HG02571 (cell line): ENCODE results near the gene PLEKHG4.

Source experiments
- ATAC-seq: cut with Tn5 transposase; IDR thresholded peaks from one replicate; pipeline ENCODE4 v1.9.1; 2021; ENCODE audit warnings: mild to moderate bottlenecking, moderate library complexity; ENCODE audit not compliant: unreplicated experiment

Gene PLEKHG4

DNA sequence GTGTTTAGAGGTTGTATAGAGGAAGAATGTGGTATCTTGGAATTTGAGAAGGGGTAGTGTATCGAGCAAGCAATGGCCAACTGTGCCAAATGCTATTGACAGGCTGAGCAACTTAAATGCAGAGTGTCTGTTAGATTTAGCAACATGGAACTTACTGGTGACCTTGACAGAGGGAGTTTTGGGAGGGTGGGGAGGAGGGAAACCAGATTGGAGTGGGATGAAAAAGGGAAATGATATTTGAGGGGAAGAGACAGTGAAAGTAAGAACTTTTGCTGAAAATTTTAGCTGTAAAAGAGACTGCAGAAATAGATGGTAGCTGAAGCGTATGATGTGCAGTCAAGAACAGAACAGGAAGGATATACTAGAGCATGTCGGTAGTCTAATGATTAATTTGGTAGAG, 48.4 kb downstream of the PLEKHG4 start:
- ATAC-seq = no peak

DNA sequence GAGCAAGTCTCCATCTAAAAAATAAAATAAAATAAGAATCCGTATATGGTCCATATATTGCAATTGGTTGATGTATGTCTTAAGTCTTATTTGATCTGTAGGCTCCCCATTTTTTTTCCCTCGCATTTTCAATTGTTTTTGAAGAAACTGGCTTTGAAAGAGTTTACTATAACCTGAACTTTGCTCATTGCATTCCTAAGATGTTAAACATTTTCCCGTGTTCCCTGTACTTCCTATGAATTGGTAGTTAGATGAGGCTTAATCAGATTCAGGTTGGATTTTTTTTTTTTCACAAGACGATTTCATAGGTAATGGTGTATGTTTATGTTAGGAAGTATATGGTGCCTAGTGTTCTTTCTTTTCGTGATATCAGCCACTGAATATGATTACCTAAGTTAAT, 50.6 kb downstream of the PLEKHG4 start:
- ATAC-seq = no peak

DNA sequence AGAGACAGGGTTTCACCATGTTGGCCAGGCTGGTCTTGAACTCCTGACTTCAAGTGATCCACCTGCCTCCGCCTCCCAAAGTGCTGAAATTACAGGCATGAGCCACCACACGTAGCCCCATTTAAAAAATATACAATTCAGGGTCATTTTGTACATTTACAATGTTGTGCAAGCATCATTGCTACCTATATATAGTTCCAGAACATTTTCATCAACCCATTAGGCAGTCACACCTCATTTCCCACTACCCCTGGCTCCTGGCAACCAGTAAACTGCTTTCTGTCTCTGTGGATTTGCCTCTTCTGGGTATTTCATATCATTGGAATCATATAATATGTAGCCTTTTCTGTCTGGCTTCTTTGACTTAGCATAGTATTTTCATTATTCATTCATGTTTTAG, 54.0 kb downstream of the PLEKHG4 start:
- no peak for ATAC-seq

DNA sequence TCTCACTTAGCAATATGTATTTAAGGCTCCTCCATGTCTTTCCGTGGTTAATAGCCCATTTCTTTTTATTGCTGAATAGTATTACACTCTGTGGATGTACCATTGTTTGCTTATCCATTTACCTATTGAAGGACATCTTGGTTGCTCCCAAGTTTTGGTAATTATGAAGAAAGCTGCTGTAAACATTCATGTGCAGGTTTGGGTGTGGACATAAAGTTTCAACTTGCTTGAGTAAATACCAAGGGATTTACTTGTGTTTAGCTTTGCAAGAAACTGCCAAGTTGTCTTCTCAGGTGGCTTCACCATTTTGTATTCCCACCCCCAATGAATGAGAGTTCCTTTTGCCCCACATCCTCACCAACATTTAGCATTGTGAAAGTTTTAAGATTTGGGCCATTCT, 56.8 kb downstream of the PLEKHG4 start:
- ATAC-seq = no peak

DNA sequence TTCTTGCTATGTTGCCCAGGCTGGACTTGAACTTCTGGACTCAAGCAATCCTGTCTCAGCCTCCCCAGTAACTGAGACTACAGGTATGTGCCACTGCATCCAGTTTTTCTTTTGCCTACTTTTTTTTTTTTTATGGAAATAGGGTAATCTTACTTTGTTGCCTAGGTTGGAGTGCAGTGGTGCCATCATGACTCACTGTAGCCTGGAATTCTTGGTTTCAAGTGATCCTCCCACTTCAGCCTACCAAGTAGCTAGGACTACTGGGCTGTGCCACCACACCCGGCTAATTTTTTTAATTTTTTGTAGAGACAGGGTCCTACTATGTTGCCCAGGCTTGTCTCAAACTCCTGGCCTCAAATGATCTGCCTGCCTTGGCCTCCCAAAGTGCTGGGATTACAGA, 57.3 kb downstream of the PLEKHG4 start:
- ATAC-seq = no peak
